ENCODE results near the gene LBP.

The LBP gene

GRCh38 chr20:38320221-38320620, 26.1 kb upstream of the LBP start:
- no peak for ATAC-seq
- TF ChIP-seq ZFP3 (CRISPR knock-in tag; IDR thresholded peaks at IDR 0.05) (no peak), ESRRG (CRISPR knock-in tag; IDR thresholded peaks at IDR 0.05) (no peak), GLIS3 (CRISPR knock-in tag; IDR thresholded peaks at IDR 0.05) (no peak), TSHZ2 (CRISPR knock-in tag; IDR thresholded peaks at IDR 0.05) (no peak), CREB5 (CRISPR knock-in tag; IDR thresholded peaks at IDR 0.05; ENCODE audit: low read depth) (no peak)

- TF ChIP-seq ARNTL (CRISPR knock-in tag; IDR thresholded peaks at IDR 0.05; ENCODE audit: borderline replicate concordance, low read depth): no peak
- TF ChIP-seq GLIS3 (CRISPR knock-in tag; IDR thresholded peaks at IDR 0.05): no peak
- no peak for TF ChIP-seq ZNF565 (CRISPR knock-in tag; conservative IDR thresholded peaks at IDR 0.05; ENCODE audit: low read depth)
- no peak for TF ChIP-seq PATZ1 (CRISPR knock-in tag; IDR thresholded peaks at IDR 0.05; ENCODE audit: borderline replicate concordance)
- no peak for TF ChIP-seq OSR1 (CRISPR knock-in tag; IDR thresholded peaks at IDR 0.05)
- no peak for TF ChIP-seq BACH2 (CRISPR knock-in tag; IDR thresholded peaks at IDR 0.05; ENCODE audit: borderline replicate concordance)
- no peak for TF ChIP-seq CSDC2 (CRISPR knock-in tag; IDR thresholded peaks at IDR 0.05)
- TF ChIP-seq RARB (CRISPR knock-in tag; IDR thresholded peaks at IDR 0.05): no peak
- TF ChIP-seq TOX (CRISPR knock-in tag; IDR thresholded peaks at IDR 0.05; ENCODE audit: borderline replicate concordance): no peak
- no peak for TF ChIP-seq ZNF70 (CRISPR knock-in tag; IDR thresholded peaks at IDR 0.05)
- no peak for TF ChIP-seq ISL1 (CRISPR knock-in tag; IDR thresholded peaks at IDR 0.05)
- no peak for TF ChIP-seq PPARA (CRISPR knock-in tag; IDR thresholded peaks at IDR 0.05; ENCODE audit: borderline replicate concordance)
- no peak for TF ChIP-seq ZNF8 (CRISPR knock-in tag; IDR thresholded peaks at IDR 0.05)
- no peak for TF ChIP-seq ZFP30 (CRISPR knock-in tag; IDR thresholded peaks at IDR 0.05)
- TF ChIP-seq ESRRG (CRISPR knock-in tag; IDR thresholded peaks at IDR 0.05): no peak
- TF ChIP-seq CREB5 (CRISPR knock-in tag; IDR thresholded peaks at IDR 0.05; ENCODE audit: low read depth): no peak
- ATAC-seq: peak; percentile 91
Measured at GRCh38 chr20:38321959-38322598, 24.2 kb upstream of the LBP start.

- TF ChIP-seq ESRRG (CRISPR knock-in tag; IDR thresholded peaks at IDR 0.05): no peak
- no peak for TF ChIP-seq ISL1 (CRISPR knock-in tag; IDR thresholded peaks at IDR 0.05)
- no peak for TF ChIP-seq GLIS3 (CRISPR knock-in tag; IDR thresholded peaks at IDR 0.05)
- TF ChIP-seq ZFP3 (CRISPR knock-in tag; IDR thresholded peaks at IDR 0.05): no peak
- TF ChIP-seq CREB5 (CRISPR knock-in tag; IDR thresholded peaks at IDR 0.05; ENCODE audit: low read depth): no peak
- ATAC-seq: no peak
Measured at GRCh38 chr20:38324159-38324558, 22.1 kb upstream of the LBP start.

- ATAC-seq: no peak
- TF ChIP-seq ZNF70 (CRISPR knock-in tag; IDR thresholded peaks at IDR 0.05) (no peak), RARB (CRISPR knock-in tag; IDR thresholded peaks at IDR 0.05) (no peak), ZC3H10 (CRISPR knock-in tag; IDR thresholded peaks at IDR 0.05) (no peak), ARNTL (CRISPR knock-in tag; IDR thresholded peaks at IDR 0.05; ENCODE audit: borderline replicate concordance, low read depth) (no peak), ZNF565 (CRISPR knock-in tag; conservative IDR thresholded peaks at IDR 0.05; ENCODE audit: low read depth) (no peak), SNAI2 (CRISPR knock-in tag; IDR thresholded peaks at IDR 0.05) (no peak), TCF4 (CRISPR knock-in tag; IDR thresholded peaks at IDR 0.05; ENCODE audit: borderline replicate concordance) (no peak)
Measured at GRCh38 chr20:38325167-38325566, 21.1 kb upstream of the LBP start.
